Gastroesophageal sphincter (tissue), 3 donors: ENCODE measurements around the gene NGB.

Experiments used
- CTCF ChIP-seq, 4 experiments: fragments of 200-600 bp in 2 of 4; fragments of 450-650 bp in 2 of 4; sonication (generic) in 1 of 4; IDR thresholded peaks; one replicate each; pipeline ENCODE4 v1.5.1; 2017 to 2019; ENCODE audit warnings: antibody characterized with exemption in 4 of 4, mild to moderate bottlenecking in 2 of 4, moderate library complexity in 2 of 4
- POLR2A ChIP-seq, 2 donors: fragments of 450-650 bp; IDR thresholded peaks; one replicate each; pipeline ENCODE4 v1.6.1; 2017; ENCODE audit warnings: antibody characterized with exemption in 2 of 2, mild to moderate bottlenecking in 2 of 2, moderate library complexity in 1 of 2
- POLR2AphosphoS5 ChIP-seq: sonication (generic); formaldehyde crosslinking; IDR thresholded peaks from one replicate; pipeline ENCODE4 v1.6.1; 2017; ENCODE audit warnings: antibody characterized with exemption

DNA sequence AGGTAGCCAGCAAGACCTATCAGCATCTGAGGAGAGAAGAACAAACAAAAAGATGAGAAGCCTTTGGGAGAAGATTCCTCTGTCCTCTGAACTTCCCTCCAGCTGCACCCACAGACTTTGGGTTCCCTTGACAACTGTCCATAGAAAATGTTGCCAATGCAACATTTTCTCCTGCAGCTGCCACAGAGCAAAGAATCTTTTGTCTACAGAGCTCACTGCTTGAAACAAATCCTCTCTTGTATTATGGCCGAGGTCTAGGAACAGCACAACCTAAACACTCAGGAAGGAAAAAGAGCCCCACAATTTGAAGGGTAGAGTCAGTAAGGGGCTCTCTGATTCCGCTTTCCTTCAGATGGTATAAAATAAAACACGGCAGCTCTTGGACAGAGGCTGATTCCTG is 35.4 kb upstream of the NGB start:
- TF ChIP-seq CTCF (IDR thresholded peaks at IDR 0.05), result no peak
- TF ChIP-seq POLR2A (IDR thresholded peaks at IDR 0.05), result no peak
- no peak for TF ChIP-seq POLR2AphosphoS5
